GM18951 (cell line): ENCODE measurements around the gene ANKRD29.
"Not testable (repeated sequence)": the region's sequence is repeated elsewhere in the genome, so short reads cannot be mapped to it uniquely, and the experiment has no call there.

ENCODE experiments used
- POLR2A ChIP-seq: IDR thresholded peaks from 4 replicates; pipeline ENCODE4 v1.6.1; 2011; ENCODE audit warnings: mild to moderate bottlenecking; ENCODE audit not compliant: insufficient read length, insufficient read depth; ENCODE audit errors: extremely low read depth
- in situ Hi-C: fragments of 300-500 bp; cut with MboI; formaldehyde crosslinking; loops from one replicate; pipeline ENCODE4 v1.12.0; 2022; ENCODE audit warnings: low sequenced_read_pairs, mixed read lengths, inconsistent platforms; ENCODE audit not compliant: unreplicated experiment

Gene ANKRD29

DNA sequence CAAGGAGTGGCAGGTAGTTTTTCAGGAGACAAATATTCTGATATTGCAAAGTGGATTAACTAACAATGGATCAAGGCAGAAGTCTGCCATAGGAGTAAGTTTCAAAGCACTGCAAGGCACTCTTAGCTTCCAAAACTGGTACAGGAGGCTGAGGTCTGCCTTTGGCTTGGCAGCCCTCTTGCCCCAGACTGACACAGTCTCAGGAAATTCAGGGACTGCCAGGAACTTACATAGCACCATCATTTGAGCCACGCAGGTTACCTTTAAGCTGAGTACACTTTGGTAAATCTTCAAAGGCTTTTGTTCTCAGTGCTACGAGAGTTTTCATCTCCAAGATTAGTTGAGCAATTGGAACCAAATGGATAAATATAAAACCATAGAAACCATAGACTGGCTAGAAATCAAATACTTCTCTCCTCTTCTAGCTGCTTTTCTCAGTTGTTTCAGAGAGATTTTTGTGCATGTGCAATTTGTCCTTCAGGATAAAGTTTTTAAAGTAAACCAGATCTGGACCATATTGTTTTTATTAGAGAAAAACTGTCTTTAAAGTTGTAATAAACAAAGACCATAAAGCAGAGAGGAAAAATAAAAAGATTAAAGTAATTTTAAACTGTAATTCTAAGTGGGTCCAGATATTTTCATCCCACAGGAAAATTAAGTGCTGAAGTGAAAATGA is 18.8 kb downstream of the ANKRD29 start:
- no peak for TF ChIP-seq POLR2A
- in situ Hi-C loops: no loop called here

DNA sequence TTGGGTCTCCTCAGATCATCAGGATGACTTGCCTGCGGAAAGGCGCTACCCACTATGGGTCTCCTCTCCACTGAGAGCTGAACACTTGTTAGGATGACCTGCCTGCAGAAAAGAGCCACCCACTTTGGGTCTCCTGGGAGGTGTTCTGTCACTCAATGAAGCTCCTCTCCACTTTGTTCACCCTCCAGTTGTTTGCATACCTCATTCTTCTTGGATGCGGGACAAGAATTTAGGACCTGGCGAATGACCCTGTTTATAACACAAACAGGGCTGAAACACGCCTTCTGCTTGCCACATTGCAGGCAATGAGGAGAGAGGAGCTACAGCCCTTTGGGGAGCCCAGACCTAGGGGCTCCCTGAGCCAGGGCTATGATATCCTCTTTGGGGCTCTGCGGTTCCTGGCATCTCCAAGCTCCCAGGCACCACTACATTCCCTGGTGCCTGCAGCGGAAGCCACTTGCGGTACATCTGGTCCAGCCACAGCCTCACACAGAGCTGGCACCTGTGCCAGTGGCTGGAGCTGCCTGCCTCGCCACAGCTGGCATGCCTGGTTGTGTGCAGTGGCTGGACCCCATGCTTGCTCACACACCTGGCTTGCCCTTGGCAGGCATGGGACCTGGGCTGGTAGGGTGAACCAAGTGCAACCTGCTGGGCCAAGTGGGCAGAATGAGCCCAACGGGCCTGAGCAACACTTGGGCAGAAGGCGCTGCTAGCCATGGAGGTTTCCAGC is 20.6 kb downstream of the ANKRD29 start:
- in situ Hi-C loops: no loop called here
- no peak for TF ChIP-seq POLR2A

DNA sequence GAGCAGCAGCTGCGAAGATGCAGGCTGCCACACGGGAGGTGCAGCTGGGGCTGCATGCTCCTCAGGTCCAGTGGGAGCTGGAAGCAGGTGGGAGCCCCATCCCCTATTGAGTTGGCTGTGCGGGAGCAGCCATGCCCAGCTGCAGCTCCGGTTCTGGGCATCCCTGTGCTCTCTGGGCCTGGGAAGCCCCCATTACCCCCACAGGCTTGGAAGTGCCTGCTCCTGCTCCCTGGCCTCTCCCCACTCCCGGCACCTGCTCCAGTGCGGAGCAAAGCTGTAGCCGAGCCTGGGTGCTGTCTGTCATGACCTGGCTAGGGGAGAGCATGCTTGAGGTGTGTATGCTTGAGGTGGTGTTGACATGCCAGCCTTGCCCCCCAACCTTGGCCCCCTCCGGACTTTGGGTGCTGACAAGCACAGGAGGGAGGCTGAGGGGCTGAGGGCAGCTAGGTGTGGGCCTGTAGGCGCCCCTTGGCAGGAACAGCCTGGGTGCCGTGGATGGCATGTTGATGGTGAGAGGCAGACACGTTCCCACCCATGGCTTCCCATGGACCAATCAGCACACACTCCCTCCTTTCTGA is 21.5 kb downstream of the ANKRD29 start:
- in situ Hi-C loops: no loop called here
- TF ChIP-seq POLR2A: no peak

DNA sequence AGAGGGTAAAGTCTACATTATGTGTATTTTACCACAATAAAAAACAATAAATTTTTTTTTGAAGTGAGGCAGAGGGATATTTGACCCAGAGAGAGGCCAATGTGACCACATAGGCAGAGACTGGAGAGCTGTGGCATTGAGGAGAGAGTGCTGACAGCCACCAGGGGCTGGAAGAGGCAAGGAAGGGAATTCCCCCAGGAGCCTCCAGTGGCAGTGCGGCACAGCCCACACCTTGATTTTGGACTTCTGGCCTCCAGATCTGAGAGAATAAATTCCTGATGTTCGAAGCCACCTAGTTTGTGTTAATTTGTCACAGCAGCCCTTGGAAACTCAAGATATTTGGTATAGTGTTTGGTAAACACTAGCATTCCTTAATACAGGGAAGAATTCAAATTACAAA is 22.7 kb downstream of the ANKRD29 start:
- TF ChIP-seq POLR2A: no peak
- in situ Hi-C loops: no loop called here

DNA sequence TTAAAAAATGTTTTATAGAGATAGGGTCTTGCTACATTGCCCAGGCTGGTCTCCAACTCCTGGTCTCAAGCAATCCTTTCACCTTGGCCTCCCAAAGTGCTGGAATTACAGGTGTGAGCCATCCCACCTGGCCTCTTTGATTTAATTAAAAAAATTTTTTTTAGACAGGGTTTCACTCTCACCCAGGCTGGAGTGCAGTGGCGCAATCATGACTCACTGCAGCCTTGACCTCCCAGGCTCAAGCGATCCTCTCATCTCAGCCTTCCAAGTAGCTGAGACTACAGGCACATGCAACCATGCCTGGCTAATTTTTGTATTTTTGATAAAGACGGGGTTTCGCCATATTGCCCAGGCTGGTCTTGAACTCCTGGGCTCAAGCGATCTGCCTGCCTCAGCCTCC is 26.3 kb downstream of the ANKRD29 start:
- in situ Hi-C loops: not testable (repeated sequence)

DNA sequence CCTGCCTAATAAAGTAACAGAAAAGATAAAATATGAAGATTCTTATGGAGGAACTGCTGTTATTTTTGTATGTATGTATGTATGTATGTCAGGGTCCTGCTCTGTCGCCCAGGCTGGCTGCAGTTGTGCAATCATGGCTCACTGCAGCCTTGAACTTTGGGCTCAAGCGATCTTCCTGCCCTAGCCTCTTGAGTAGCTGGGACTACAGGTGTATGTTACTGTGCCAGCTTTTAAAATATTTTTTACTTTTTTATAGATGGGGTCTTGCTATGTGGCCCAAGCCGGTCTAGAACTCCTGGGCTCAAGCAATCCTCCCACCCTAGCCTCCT is 26.7 kb downstream of the ANKRD29 start:
- in situ Hi-C loops: no loop called here
- no peak for TF ChIP-seq POLR2A

DNA sequence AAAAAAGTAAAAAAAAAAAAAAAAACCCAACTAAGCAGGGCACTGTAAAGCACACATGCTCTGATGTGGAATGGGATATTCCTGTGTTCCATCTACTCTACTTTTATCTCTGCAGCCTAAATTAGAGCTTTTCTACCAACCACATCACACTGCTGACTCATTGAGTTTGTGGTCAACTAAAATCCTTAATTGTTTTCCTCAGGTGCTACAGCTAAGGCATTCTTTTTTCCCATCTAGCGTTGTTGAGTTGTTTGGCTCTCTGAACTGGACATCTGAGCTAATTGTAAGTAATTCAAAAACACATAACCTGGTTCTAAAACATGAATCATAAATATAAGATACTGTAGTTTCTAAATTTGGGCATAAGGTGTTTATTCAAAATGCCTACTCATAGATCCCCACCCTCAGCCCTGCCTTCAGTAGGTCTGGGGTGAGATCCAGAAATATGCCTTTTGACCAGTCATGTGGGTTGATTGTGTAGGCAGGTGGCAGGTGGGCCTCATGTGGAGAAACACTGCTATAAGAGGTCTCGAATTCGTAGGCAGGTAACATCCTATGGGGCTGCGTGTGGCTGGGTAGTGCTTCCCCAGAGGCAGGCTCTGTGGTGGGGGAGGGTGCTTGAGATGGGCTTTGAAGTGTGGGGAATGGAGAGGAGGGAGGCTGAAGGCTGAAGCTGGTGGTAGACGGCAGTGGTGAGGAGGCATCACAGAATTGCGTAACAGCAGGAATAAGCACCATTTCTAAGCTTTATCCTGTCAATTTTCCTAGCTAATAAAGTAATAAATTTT is 27.2 kb downstream of the ANKRD29 start:
- no peak for TF ChIP-seq POLR2A
- in situ Hi-C loops: no loop called here

- no peak for TF ChIP-seq POLR2A
- in situ Hi-C loops: no loop called here
Observed at GRCh38 chr18:23634692-23635091, 28.0 kb downstream of the ANKRD29 start.

DNA sequence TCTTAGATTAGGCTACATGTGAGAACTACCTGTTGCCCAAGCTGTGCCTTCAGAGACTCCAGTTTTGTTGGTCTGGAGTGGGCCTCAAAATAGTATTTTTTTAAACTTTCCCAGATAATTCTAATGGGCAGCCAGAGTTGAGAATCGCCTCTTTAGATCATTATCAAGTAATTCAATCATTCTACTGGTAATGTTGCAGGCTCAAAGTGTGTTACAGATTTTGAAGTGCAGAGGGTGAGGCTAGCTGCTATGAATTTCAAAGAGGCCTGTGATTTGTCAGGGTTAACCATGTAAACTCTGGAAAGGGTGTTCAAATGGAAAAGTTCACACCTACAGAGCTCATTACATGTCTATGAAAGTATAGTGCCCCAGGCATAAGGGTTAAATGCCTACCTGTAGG is 30.1 kb downstream of the ANKRD29 start:
- TF ChIP-seq POLR2A: no peak
- in situ Hi-C loops: no loop called here

DNA sequence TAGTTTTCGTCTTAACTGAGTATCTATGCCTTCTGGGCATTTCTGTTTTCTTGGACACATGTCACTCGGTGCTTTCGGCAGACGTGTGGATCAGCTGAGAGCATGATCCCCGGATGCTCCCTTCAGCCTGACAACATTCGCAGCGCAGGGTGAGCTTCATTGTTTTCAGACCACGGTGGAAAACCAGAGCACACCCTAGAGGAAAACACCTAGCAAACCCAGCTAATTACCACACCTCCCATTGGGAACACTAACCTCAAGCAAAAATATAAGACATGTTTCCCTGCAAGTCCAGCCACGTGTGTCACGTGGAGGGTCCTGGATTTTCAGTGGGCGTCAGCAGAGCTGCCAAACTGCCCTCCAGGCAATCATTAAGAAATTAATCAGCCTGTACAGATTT is 31.0 kb downstream of the ANKRD29 start:
- TF ChIP-seq POLR2A: no peak
- in situ Hi-C loops: no loop called here

- TF ChIP-seq POLR2A: no peak
- in situ Hi-C loops: no loop called here
Observed at GRCh38 chr18:23631312-23631711, 31.4 kb downstream of the ANKRD29 start.

- in situ Hi-C loops: loop anchor here (5.0 kb wide), 1 partner anchor 193 kb away; no protein-coding TSS in a partner anchor
- TF ChIP-seq POLR2A: no peak
Observed at GRCh38 chr18:23629444-23629946, 33.2 kb downstream of the ANKRD29 start.

GRCh38 chr18:23627970-23628369 is 34.7 kb downstream of the ANKRD29 start:
- in situ Hi-C loops: loop anchor here (5.0 kb wide), 1 partner anchor 194 kb away; no protein-coding TSS in a partner anchor
- no peak for TF ChIP-seq POLR2A
